ENCODE data around the gene SCFD2. TPM values are rescaled to one million over a fixed set of nuclear protein-coding genes. Genes with fewer than 3 reads are reported as not detected.

Gene SCFD2
- polyA plus RNA-seq, 2 of the 4 experiments (the other 2 are of a cell fraction): 7.6 to 10.8 TPM

DNA sequence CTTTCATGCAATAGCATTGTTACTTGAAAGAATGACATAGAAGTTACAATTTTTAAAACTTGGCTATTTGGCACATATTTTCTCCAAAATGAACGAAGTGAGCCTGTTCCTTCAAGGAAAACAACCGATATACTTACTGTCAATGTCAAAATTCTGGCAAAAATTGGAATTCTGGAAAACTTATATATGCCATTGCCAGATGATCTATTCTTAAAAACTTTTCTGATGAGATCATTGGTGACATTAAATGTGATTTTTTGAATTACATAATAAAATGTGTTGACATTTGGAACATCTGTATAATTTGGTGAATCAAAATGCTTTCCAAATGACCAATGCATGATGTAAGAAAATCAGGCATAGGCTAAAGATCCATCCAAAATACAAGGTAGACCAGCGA, 209.0 kb downstream of the SCFD2 start:
- DNase-seq (ENCODE audit: low read depth in 1 of 2, low spot score in 1 of 2): no peak
- no peak for ATAC-seq
- H3K27ac ChIP-seq: no peak overlapping the region
- no peak overlapping the region for H3K4me2 ChIP-seq
- no peak overlapping the region for H3K4me3 ChIP-seq
- POLR2A ChIA-PET: no interaction called here
- no peak for FAIRE-seq
- 60% methylated on average over 3 of the region's 3 CpGs for WGBS (ENCODE audit: missing lambda C conversion rate)
- CTCF ChIA-PET: no interaction called here
- H3K4me1 ChIP-seq: no peaks in the 10 kb centered on the region
- H3K9me3 ChIP-seq: no peaks in the 10 kb centered on the region
- TF ChIP-seq, protein P1, sequence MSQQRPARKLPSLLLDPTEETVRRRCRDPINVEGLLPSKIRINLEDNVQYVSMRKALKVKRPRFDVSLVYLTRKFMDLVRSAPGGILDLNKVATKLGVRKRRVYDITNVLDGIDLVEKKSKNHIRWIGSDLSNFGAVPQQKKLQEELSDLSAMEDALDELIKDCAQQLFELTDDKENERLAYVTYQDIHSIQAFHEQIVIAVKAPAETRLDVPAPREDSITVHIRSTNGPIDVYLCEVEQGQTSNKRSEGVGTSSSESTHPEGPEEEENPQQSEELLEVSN (IDR thresholded peaks at IDR 0.05; ENCODE audit: borderline replicate concordance, low read depth): no peak
- TF ChIP-seq NFE2L2 (conservative IDR thresholded peaks at IDR 0.05; ENCODE audit: low read length) (no peak), ZFP36 (IDR thresholded peaks at IDR 0.05; ENCODE audit: borderline replicate concordance, partially characterized antibody) (no peak), PHF8 (IDR thresholded peaks at IDR 0.05; ENCODE audit: borderline replicate concordance, low read depth) (no peak), KDM5A (IDR thresholded peaks at IDR 0.05) (no peak), ESRRA (IDR thresholded peaks at IDR 0.05; ENCODE audit: borderline replicate concordance, low read length) (no peak), HOXB13 (CRISPR knock-in tag; IDR thresholded peaks at IDR 0.05; ENCODE audit: low read depth) (no peak), POLR2AphosphoS2 (conservative IDR thresholded peaks at IDR 0.05; ENCODE audit: low read length) (no peak), TP53 (CRISPR knock-in tag; IDR thresholded peaks at IDR 0.05) (no peak), EP300 (IDR thresholded peaks at IDR 0.05) (no peak), HEYL (CRISPR knock-in tag; IDR thresholded peaks at IDR 0.05) (no peak), RAD21 (conservative IDR thresholded peaks at IDR 0.05 in 1 of 2, IDR thresholded peaks at IDR 0.05 in 1 of 2) (no peak), JUNB (IDR thresholded peaks at IDR 0.05) (no peak), ZC3H11A (IDR thresholded peaks at IDR 0.05) (no peak)
- TF ChIP-seq, protein P2, sequence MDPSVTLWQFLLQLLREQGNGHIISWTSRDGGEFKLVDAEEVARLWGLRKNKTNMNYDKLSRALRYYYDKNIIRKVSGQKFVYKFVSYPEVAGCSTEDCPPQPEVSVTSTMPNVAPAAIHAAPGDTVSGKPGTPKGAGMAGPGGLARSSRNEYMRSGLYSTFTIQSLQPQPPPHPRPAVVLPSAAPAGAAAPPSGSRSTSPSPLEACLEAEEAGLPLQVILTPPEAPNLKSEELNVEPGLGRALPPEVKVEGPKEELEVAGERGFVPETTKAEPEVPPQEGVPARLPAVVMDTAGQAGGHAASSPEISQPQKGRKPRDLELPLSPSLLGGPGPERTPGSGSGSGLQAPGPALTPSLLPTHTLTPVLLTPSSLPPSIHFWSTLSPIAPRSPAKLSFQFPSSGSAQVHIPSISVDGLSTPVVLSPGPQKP (IDR thresholded peaks at IDR 0.05; ENCODE audit: low read depth, low read length): no peak
- TF ChIP-seq, protein P3, sequence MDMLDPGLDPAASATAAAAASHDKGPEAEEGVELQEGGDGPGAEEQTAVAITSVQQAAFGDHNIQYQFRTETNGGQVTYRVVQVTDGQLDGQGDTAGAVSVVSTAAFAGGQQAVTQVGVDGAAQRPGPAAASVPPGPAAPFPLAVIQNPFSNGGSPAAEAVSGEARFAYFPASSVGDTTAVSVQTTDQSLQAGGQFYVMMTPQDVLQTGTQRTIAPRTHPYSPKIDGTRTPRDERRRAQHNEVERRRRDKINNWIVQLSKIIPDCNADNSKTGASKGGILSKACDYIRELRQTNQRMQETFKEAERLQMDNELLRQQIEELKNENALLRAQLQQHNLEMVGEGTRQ (IDR thresholded peaks at IDR 0.05): no peak
- TF ChIP-seq, protein P4, sequence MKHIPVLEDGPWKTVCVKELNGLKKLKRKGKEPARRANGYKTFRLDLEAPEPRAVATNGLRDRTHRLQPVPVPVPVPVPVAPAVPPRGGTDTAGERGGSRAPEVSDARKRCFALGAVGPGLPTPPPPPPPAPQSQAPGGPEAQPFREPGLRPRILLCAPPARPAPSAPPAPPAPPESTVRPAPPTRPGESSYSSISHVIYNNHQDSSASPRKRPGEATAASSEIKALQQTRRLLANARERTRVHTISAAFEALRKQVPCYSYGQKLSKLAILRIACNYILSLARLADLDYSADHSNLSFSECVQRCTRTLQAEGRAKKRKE (CRISPR knock-in tag; IDR thresholded peaks at IDR 0.05; ENCODE audit: low read depth): no peak

DNA sequence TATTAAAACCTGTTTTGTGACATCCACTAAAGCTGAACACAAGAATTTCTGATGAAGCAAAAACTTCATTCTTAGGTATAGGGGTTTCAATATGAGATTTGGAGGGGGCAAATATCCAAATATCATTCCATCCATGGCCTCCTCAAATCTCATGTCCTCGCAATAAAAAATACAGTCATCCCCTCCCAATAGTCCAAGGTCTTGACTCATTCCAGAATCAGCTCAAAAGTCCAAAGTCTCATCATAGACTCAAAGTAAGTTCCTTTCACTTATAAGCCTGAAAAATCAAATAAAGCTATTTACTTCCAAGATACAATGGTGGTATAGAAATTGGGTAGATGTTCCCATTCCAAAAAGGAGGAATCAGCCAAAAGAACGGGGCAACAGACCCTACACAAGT, 213.4 kb downstream of the SCFD2 start:
- TF ChIP-seq, protein P5, sequence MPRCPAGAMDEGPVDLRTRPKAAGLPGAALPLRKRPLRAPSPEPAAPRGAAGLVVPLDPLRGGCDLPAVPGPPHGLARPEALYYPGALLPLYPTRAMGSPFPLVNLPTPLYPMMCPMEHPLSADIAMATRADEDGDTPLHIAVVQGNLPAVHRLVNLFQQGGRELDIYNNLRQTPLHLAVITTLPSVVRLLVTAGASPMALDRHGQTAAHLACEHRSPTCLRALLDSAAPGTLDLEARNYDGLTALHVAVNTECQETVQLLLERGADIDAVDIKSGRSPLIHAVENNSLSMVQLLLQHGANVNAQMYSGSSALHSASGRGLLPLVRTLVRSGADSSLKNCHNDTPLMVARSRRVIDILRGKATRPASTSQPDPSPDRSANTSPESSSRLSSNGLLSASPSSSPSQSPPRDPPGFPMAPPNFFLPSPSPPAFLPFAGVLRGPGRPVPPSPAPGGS (IDR thresholded peaks at IDR 0.05): no peak
- no peak for DNase-seq (ENCODE audit: low read depth in 1 of 2, low spot score in 1 of 2)

DNA sequence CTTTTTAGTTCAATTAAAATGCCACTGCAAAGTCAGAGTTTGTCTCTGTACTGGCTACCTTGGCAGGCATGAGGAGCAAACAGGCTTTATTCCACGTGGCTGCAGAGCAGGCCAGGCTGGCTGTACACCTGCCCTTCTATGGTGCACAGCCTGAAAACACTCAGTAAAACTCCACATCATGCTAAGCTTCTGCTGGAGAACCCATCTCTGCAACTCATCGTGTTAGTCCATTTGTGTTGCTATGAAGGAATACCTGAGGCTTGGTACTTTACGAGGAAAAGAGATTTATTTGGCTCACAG, 214.4 kb downstream of the SCFD2 start:
- Histone ChIP-seq H3K4me3 (no peak overlapping the region), H3K4me2 (no peak overlapping the region), H3K27ac (no peak overlapping the region), H3K9me3 (no peaks in the 10 kb centered on the region), H3K4me1 (no peaks in the 10 kb centered on the region)
- POLR2A ChIA-PET: no interaction called here
- ATAC-seq (no peak), DNase-seq (ENCODE audit: low read depth in 1 of 2, low spot score in 1 of 2) (no peak), FAIRE-seq (no peak)
- TF ChIP-seq POLR2A (IDR thresholded peaks at IDR 0.05; ENCODE audit: low read length) (no peak), HEYL (CRISPR knock-in tag; IDR thresholded peaks at IDR 0.05) (no peak), BHLHE40 (IDR thresholded peaks at IDR 0.05; ENCODE audit: low read depth, low read length) (no peak), SREBF2 (IDR thresholded peaks at IDR 0.05) (no peak), RNF2 (IDR thresholded peaks at IDR 0.05; ENCODE audit: borderline replicate concordance, low read depth) (no peak), PHF8 (IDR thresholded peaks at IDR 0.05; ENCODE audit: borderline replicate concordance, low read depth) (no peak), POLR2AphosphoS2 (conservative IDR thresholded peaks at IDR 0.05; ENCODE audit: low read length) (no peak), TP53 (CRISPR knock-in tag; IDR thresholded peaks at IDR 0.05) (no peak), JUN (IDR thresholded peaks at IDR 0.05) (no peak), CEBPB (IDR thresholded peaks at IDR 0.05) (no peak), RARB (CRISPR knock-in tag; IDR thresholded peaks at IDR 0.05) (no peak)
- TF ChIP-seq, protein P6, sequence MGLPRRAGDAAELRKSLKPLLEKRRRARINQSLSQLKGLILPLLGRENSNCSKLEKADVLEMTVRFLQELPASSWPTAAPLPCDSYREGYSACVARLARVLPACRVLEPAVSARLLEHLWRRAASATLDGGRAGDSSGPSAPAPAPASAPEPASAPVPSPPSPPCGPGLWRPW (IDR thresholded peaks at IDR 0.05): no peak
- TF ChIP-seq, protein P4 (CRISPR knock-in tag; IDR thresholded peaks at IDR 0.05; ENCODE audit: low read depth): no peak
- TF ChIP-seq, protein P7, sequence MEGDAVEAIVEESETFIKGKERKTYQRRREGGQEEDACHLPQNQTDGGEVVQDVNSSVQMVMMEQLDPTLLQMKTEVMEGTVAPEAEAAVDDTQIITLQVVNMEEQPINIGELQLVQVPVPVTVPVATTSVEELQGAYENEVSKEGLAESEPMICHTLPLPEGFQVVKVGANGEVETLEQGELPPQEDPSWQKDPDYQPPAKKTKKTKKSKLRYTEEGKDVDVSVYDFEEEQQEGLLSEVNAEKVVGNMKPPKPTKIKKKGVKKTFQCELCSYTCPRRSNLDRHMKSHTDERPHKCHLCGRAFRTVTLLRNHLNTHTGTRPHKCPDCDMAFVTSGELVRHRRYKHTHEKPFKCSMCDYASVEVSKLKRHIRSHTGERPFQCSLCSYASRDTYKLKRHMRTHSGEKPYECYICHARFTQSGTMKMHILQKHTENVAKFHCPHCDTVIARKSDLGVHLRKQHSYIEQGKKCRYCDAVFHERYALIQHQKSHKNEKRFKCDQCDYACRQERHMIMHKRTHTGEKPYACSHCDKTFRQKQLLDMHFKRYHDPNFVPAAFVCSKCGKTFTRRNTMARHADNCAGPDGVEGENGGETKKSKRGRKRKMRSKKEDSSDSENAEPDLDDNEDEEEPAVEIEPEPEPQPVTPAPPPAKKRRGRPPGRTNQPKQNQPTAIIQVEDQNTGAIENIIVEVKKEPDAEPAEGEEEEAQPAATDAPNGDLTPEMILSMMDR (IDR thresholded peaks at IDR 0.05): no peak
- WGBS (ENCODE audit: missing lambda C conversion rate): 83% methylated on average over 2 of the region's 3 CpGs
- CTCF ChIA-PET: no interaction called here

More for the DNA sequence above, 213.4 kb downstream of the SCFD2 start:
- Histone ChIP-seq H3K9me3 (no peaks in the 10 kb centered on the region), H3K27ac (no peak overlapping the region), H3K4me1 (no peaks in the 10 kb centered on the region), H3K4me3 (no peak overlapping the region), H3K4me2 (no peak overlapping the region)
- POLR2A ChIA-PET: no interaction called here
- FAIRE-seq (no peak), ATAC-seq (no peak)
- CTCF ChIA-PET: no interaction called here
- 43% methylated on average over 2 of the region's 2 CpGs for WGBS (ENCODE audit: missing lambda C conversion rate)
